Measurements from ENCODE around the gene LGR4. TPM values are rescaled to one million over a fixed set of nuclear protein-coding genes. Genes with fewer than 3 reads are reported as not detected.

Gene LGR4
- total and polyA plus RNA-seq, 2 donors (not counting 1 experiment from before 2014, with no cell fraction given) = 0.92 to 3.3 TPM

- no peaks in the 10 kb centered on the region for H3K27me3 Mint-ChIP-seq
- H3K79me2 ChIP-seq (ENCODE audit: control insufficient read depth, insufficient read depth, low read length) = no peaks in the 10 kb centered on the region
- intact Hi-C loops (cut with micrococcal nuclease) = no loop called here
- no peaks in the 10 kb centered on the region for H3K4me1 ChIP-seq (ENCODE audit: control insufficient read depth in 2 of 2, insufficient read depth in 2 of 2, low read length in 2 of 2)
- DNase-seq (no peak), ATAC-seq (ENCODE audit: low read depth) (no peak)
- H3K4me1 Mint-ChIP-seq = no peaks in the 10 kb centered on the region
- no peak overlapping the region for H3K9ac ChIP-seq (ENCODE audit: low read length)
- POLR2A ChIA-PET = no interaction called here
- H3K4me3 ChIP-seq (ENCODE audit: control extremely low read depth in 1 of 5, extremely low read depth in 1 of 5, insufficient read depth in 1 of 5, low read depth in 2 of 5, low read length in 4 of 5) = no peak overlapping the region
- H2AFZ ChIP-seq (ENCODE audit: insufficient read depth, low read depth, low read length, poor library complexity, severe bottlenecking) = no peak overlapping the region
- WGBS (ENCODE audit: insufficient coverage) = no CpG with 5 or more reads among the region's 2 CpGs
- H4K20me1 ChIP-seq (ENCODE audit: control insufficient read depth, insufficient read depth, low read length, poor library complexity, severe bottlenecking) = no peaks in the 10 kb centered on the region
- H3K27ac Mint-ChIP-seq = no peak overlapping the region
- H3K36me3 ChIP-seq (replicated peaks in 1 of 2; ENCODE audit: control extremely low read depth in 1 of 2, control insufficient read depth in 1 of 2, extremely low read depth in 1 of 2, insufficient read depth in 2 of 2, low read length in 1 of 2) = no peaks in the 10 kb centered on the region
- CTCF ChIA-PET = no interaction called here
- H3K27ac ChIP-seq (ENCODE audit: low read length in 2 of 2) = no peak overlapping the region
- H3K27me3 ChIP-seq (replicated peaks in 1 of 4; ENCODE audit: control extremely low read depth in 1 of 4, control insufficient read depth in 3 of 4, insufficient read depth in 4 of 4, low read length in 3 of 4) = no peaks in the 10 kb centered on the region
- H3K4me2 ChIP-seq (replicated peaks; ENCODE audit: low read depth, low read length, poor library complexity, severe bottlenecking) = no peak overlapping the region
- H3K9me3 ChIP-seq (ENCODE audit: control extremely low read depth in 1 of 3, control insufficient read depth in 2 of 3, insufficient read depth in 1 of 3, low read length in 2 of 3) = no peaks in the 10 kb centered on the region
- H3K9me3 Mint-ChIP-seq (ENCODE audit: insufficient read depth) = no peaks in the 10 kb centered on the region
- no peak overlapping the region for H3K4me3 Mint-ChIP-seq
- TF ChIP-seq EZH2 (IDR thresholded peaks at IDR 0.05; ENCODE audit: borderline replicate concordance, insufficient read depth, low read depth, low read length, poor library complexity, severe bottlenecking) (no peak), CTCF (IDR thresholded peaks at IDR 0.05) (no peak)
Observed at GRCh38 chr11:27353593-27354358, 118.8 kb downstream of the LGR4 start.

DNA sequence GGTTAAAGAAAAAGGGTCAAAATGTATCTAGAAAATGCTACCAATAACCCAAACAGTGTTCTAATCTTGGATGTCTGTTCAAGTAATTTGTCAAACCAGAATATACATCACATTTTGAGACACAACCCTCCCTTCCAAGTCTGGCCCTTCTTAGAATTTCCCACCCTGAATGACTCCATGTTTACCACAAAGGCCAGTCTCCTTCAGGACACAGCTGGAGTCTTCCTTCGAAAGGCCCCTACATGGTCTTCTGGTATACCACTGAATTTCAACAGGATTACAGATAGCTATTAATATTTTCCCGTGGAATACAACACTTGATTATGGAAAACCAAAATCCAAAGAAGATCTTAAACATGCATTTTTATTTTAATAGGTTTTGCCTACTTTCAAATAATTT is 119.8 kb downstream of the LGR4 start:
- Mint-ChIP-seq H3K4me3 (no peak overlapping the region), H3K4me1 (no peaks in the 10 kb centered on the region), H3K27ac (no peak overlapping the region), H3K9me3 (ENCODE audit: insufficient read depth) (no peaks in the 10 kb centered on the region), H3K27me3 (no peaks in the 10 kb centered on the region)
- no peak overlapping the region for H3K4me3 ChIP-seq (ENCODE audit: control extremely low read depth in 1 of 5, extremely low read depth in 1 of 5, insufficient read depth in 1 of 5, low read depth in 2 of 5, low read length in 4 of 5)
- H3K4me2 ChIP-seq (replicated peaks; ENCODE audit: low read depth, low read length, poor library complexity, severe bottlenecking) = no peak overlapping the region
- H3K4me1 ChIP-seq (ENCODE audit: control insufficient read depth in 2 of 2, insufficient read depth in 2 of 2, low read length in 2 of 2) = no peaks in the 10 kb centered on the region
- no peak overlapping the region for H3K27ac ChIP-seq (ENCODE audit: low read length in 2 of 2)
- WGBS (ENCODE audit: insufficient coverage) = 100% methylated on average over 1 of the region's 2 CpGs
- H2AFZ ChIP-seq (ENCODE audit: insufficient read depth, low read depth, low read length, poor library complexity, severe bottlenecking) = no peak overlapping the region
- POLR2A ChIA-PET = no interaction called here
- no peaks in the 10 kb centered on the region for H4K20me1 ChIP-seq (ENCODE audit: control insufficient read depth, insufficient read depth, low read length, poor library complexity, severe bottlenecking)
- H3K36me3 ChIP-seq (replicated peaks in 1 of 2; ENCODE audit: control extremely low read depth in 1 of 2, control insufficient read depth in 1 of 2, extremely low read depth in 1 of 2, insufficient read depth in 2 of 2, low read length in 1 of 2) = no peaks in the 10 kb centered on the region
- H3K79me2 ChIP-seq (ENCODE audit: control insufficient read depth, insufficient read depth, low read length) = no peaks in the 10 kb centered on the region
- H3K27me3 ChIP-seq (replicated peaks in 1 of 4; ENCODE audit: control extremely low read depth in 1 of 4, control insufficient read depth in 3 of 4, insufficient read depth in 4 of 4, low read length in 3 of 4) = no peaks in the 10 kb centered on the region
- DNase-seq (no peak), ATAC-seq (ENCODE audit: low read depth) (no peak)
- intact Hi-C loops (cut with micrococcal nuclease) = no loop called here
- H3K9ac ChIP-seq (ENCODE audit: low read length) = no peak overlapping the region
- TF ChIP-seq CTCF (IDR thresholded peaks at IDR 0.05) = no peak
- TF ChIP-seq EZH2 (IDR thresholded peaks at IDR 0.05; ENCODE audit: borderline replicate concordance, insufficient read depth, low read depth, low read length, poor library complexity, severe bottlenecking) = no peak
- CTCF ChIA-PET = no interaction called here
- H3K9me3 ChIP-seq (ENCODE audit: control extremely low read depth in 1 of 3, control insufficient read depth in 2 of 3, insufficient read depth in 1 of 3, low read length in 2 of 3) = no peaks in the 10 kb centered on the region
